Right lobe of liver (tissue), 6 donors: ENCODE results near the gene KLHL41. TPM values are rescaled to one million over a fixed set of nuclear protein-coding genes. Genes with fewer than 3 reads are reported as not detected.

Experiments
- ATAC-seq, 4 donors: fragments of 200-7000 bp; cut with Tn5 transposase; one replicate each; pipeline ENCODE4 v1.9.1; 2020; ENCODE audit warnings: mild to moderate bottlenecking in 4 of 4, moderate library complexity in 4 of 4
- DNase-seq, 3 donors: peaks; one replicate each; pipeline ENCODE4 v3.0.0-alpha.2; 2020
- H3K27ac ChIP-seq, 3 donors: fragments of 200-600 bp; one replicate each; pipeline ENCODE4 v1.8.0; 2022
- H3K27me3 ChIP-seq, 2 donors: fragments of 200-600 bp; one replicate each; pipeline ENCODE4 v1.8.0; 2022
- H3K36me3 ChIP-seq, 4 donors: fragments of 200-600 bp; sonication (generic) in 1 of 4; one replicate each; pipeline versions ENCODE4 v1.5.1 to v1.8.0; 2017 to 2022; ENCODE audit warnings: control low read depth in 1 of 4
- H3K4me1 ChIP-seq, 4 donors: fragments of 200-600 bp; sonication (generic) in 1 of 4; one replicate each; pipeline versions ENCODE4 v1.5.1 to v1.8.0; 2017 to 2022; ENCODE audit warnings: control low read depth in 1 of 4
- H3K4me3 ChIP-seq, 3 donors: fragments of 200-600 bp; one replicate each; pipeline ENCODE4 v1.8.0; 2022
- H3K9me3 ChIP-seq, 4 donors: fragments of 200-600 bp; sonication (generic) in 1 of 4; one replicate each; pipeline versions ENCODE4 v1.5.1 to v1.8.0; 2017 to 2022; ENCODE audit warnings: control low read depth in 1 of 4
- CTCF ChIP-seq, 4 donors: fragments of 200-600 bp in 3 of 4; fragments of 450-650 bp in 1 of 4; IDR thresholded peaks; one replicate each; pipeline versions ENCODE4 v1.5.1 to v1.8.0; 2016 to 2022; ENCODE audit warnings: antibody characterized with exemption in 4 of 4, mild to moderate bottlenecking in 2 of 4
- POLR2A ChIP-seq: fragments of 450-650 bp; IDR thresholded peaks from one replicate; pipeline ENCODE4 v1.6.1; 2017; ENCODE audit warnings: antibody characterized with exemption, mild to moderate bottlenecking
- WGBS: methylation state at CpG from one replicate; pipeline ENCODE4 v1.1.6; 2018; ENCODE audit warnings: low coverage, low lambda C conversion rate; ENCODE audit not compliant: insufficient coverage; ENCODE audit errors: missing lambda C conversion rate; 5-methylcytosine and 5-hydroxymethylcytosine counted together
- intact Hi-C, 2 donors: fragments of 100-400 bp; cut with DNase I; formaldehyde crosslinking; loops; one replicate each; pipeline versions ENCODE4 v1.11.2 to v1.14.1; 2022
- total RNA-seq, 6 experiments: library from RNA; depleted of rRNA in 2 of 6; stranded (reverse); fragments of >200 nt in 2 of 6; fragmentation: NEBNext Ultra II Directional in 3 of 6; extraction: Animal tissue kit (Norgen Biotek cat#: 25700) in 3 of 6; gene quantifications; one replicate each; pipeline versions ENCODE4 v1.1.0 to v1.2.4, GENCODE V29; 2016 to 2023
- donor health status: DM: no; HTN: yes; CAD: no.
- donor health status: DM: no; HTN: no; CAD: no.
- donor health status: DM: no; HTN: no; CAD: no.
- donor health status: DM: no; HTN: yes; CAD: no.
- donor health status: DM: no; HTN: yes; CAD: no.

The KLHL41 gene
- total RNA-seq, 6 experiments from 2014 or later = 0.22 to 3.7 (median 0.30) TPM

GRCh38 chr2:169464882-169465281, 44.6 kb upstream of the KLHL41 start:
- WGBS = 80% methylated on average over 2 of the region's 2 CpGs
- DNase-seq (no peak), ATAC-seq (no peak)
- H3K9me3 ChIP-seq = no peaks in the 10 kb centered on the region
- no peaks in the 10 kb centered on the region for H3K27me3 ChIP-seq
- no peak overlapping the region for H3K27ac ChIP-seq
- intact Hi-C loops = no loop called here
- no peaks in the 10 kb centered on the region for H3K36me3 ChIP-seq
- TF ChIP-seq CTCF (IDR thresholded peaks at IDR 0.05) (no peak), POLR2A (no peak)
- no peaks in the 10 kb centered on the region for H3K4me1 ChIP-seq
- H3K4me3 ChIP-seq = no peak overlapping the region

GRCh38 chr2:169468841-169469240, 40.7 kb upstream of the KLHL41 start:
- no peaks in the 10 kb centered on the region for H3K27me3 ChIP-seq
- ATAC-seq = no peak

DNA sequence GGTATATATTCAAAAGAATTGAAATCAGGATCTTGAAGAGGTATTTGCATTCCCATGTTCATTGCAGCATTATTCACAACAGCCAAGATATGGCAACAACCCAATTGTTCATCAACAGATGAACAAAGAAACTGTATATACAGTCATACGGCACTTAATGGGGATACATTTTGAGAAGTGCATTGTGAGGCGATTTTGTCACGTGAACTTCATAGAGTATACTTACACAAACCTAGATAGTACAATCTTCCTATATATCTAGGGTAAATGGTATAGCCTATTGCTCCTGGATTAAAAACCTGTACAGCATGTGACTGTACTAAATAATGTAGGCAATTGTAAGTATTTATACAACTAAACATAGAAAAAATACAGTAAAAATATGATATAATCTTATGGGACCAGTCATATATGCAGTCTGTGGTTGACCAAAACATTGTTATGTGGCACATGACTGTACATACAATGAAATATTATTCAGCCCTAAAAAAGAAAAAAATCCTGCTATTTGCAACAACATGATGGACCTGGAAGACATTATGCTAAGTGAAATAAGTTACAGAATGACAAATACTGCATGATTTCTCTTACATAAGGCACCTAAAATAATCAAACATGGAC, 39.4 kb upstream of the KLHL41 start:
- ATAC-seq (no peak), DNase-seq (no peak)
- intact Hi-C loops = no loop called here
- Histone ChIP-seq H3K27me3 (no peaks in the 10 kb centered on the region), H3K4me1 (no peaks in the 10 kb centered on the region), H3K4me3 (no peak overlapping the region), H3K36me3 (no peaks in the 10 kb centered on the region), H3K9me3 (no peaks in the 10 kb centered on the region), H3K27ac (no peak overlapping the region)
- TF ChIP-seq CTCF (IDR thresholded peaks at IDR 0.05) (no peak), POLR2A (no peak)
- WGBS = 79% methylated on average over 3 of the region's 3 CpGs

More at GRCh38 chr2:169468841-169469240, 40.7 kb upstream of the KLHL41 start:
- H3K4me3 ChIP-seq = no peak overlapping the region
- no peaks in the 10 kb centered on the region for H3K36me3 ChIP-seq
- H3K27ac ChIP-seq = no peak overlapping the region
- intact Hi-C loops = no loop called here
- H3K4me1 ChIP-seq = no peaks in the 10 kb centered on the region
- WGBS = 100% methylated on average over 1 of the region's 1 CpG
- no peak for DNase-seq
- TF ChIP-seq CTCF (IDR thresholded peaks at IDR 0.05) = no peak
- H3K9me3 ChIP-seq = no peaks in the 10 kb centered on the region

DNA sequence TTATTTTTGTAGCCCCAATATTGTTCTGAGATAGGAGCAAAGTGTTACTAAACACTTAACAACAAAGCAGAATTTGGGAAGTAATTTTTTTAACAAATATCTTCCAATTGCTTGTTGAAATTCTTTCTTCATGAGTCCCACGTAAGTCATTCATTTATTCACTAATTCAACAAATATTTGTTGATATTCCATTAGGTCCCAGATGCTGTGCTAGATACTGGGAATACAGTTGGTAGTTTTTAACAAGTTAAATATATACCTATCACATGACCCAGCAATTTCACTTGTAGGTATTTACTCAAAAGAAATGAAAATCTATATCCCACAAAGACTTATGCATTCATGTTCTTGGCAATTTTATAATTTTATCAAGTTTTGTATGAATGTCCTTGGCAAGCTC, 37.3 kb upstream of the KLHL41 start:
- ATAC-seq (no peak), DNase-seq (no peak)
- TF ChIP-seq CTCF (IDR thresholded peaks at IDR 0.05) (no peak), POLR2A (no peak)
- Histone ChIP-seq H3K4me3 (no peak overlapping the region), H3K4me1 (no peaks in the 10 kb centered on the region), H3K27ac (no peak overlapping the region), H3K27me3 (no peaks in the 10 kb centered on the region), H3K36me3 (no peaks in the 10 kb centered on the region), H3K9me3 (no peaks in the 10 kb centered on the region)
- intact Hi-C loops = no loop called here
- WGBS = 57% methylated on average over 1 of the region's 1 CpG

DNA sequence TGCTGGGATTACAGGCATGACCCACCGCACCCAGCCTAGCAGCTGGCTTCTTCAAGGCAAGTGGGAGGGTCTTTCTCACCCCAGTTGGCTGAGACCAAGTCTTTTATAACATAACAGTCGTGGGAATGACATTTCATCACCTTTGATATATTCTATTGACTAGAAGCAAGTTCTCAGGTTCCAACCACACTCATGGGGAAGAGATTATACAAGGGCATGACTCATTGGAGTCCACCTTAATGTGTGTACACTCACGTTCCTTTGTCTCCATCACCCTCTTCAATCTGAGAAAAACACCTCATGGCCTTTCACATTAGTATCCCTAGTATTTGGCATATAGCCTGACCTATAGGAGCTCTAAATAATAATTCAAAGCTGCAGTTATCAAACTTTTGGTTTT, 33.0 kb upstream of the KLHL41 start:
- H3K36me3 ChIP-seq = no peaks in the 10 kb centered on the region
- TF ChIP-seq CTCF (IDR thresholded peaks at IDR 0.05) (no peak), POLR2A (no peak)
- 77% methylated on average over 2 of the region's 3 CpGs for WGBS
- no peaks in the 10 kb centered on the region for H3K27me3 ChIP-seq
- no peak overlapping the region for H3K27ac ChIP-seq
- H3K9me3 ChIP-seq = no peaks in the 10 kb centered on the region
- peaks cover 0 to 4% (median 0%) of the 10 kb centered on the region in 4 donors for H3K4me1 ChIP-seq
- no peak for DNase-seq
- intact Hi-C loops = no loop called here
- no peak for ATAC-seq
- H3K4me3 ChIP-seq = no peak overlapping the region
